Stimulated activated CD4-positive, alpha-beta T cell treated with anti-CD3 and anti-CD28 coated beads, Interleukin-1b, Interleukin-23, amount 100 ng/mL, for 24 hours (primary cell): Measurements from ENCODE around the gene FRMD3.

Experiments
- DNase-seq, 4 experiments: peaks; one replicate each; pipeline ENCODE4 v3.0.0-alpha.2; 2020; ENCODE audit warnings: low read depth in 4 of 4, low spot score in 1 of 4

Gene FRMD3

DNA sequence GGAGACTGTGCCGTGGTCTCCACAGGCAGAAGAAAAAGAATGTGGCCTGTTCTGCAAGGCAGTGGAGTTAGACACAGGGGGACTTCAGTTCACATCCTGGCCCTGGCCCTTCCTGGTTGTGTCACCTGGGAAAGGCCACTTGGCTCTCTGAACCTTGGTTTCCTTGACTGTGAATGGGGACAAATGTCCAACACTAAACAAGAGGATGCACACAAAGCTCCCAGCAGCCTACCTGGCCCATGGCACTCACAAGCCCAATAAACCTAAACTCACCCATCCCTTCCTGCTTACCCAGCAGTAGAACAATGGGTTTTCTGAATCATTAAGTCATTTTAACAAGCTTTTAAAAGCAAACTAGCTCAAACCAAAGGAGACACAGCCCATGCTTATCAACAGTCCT, 103.9 kb downstream of the FRMD3 start:
- DNase-seq, result no peak

- DNase-seq, result no peak
Observed at GRCh38 chr9:83433846-83434245, 104.4 kb downstream of the FRMD3 start.

DNA sequence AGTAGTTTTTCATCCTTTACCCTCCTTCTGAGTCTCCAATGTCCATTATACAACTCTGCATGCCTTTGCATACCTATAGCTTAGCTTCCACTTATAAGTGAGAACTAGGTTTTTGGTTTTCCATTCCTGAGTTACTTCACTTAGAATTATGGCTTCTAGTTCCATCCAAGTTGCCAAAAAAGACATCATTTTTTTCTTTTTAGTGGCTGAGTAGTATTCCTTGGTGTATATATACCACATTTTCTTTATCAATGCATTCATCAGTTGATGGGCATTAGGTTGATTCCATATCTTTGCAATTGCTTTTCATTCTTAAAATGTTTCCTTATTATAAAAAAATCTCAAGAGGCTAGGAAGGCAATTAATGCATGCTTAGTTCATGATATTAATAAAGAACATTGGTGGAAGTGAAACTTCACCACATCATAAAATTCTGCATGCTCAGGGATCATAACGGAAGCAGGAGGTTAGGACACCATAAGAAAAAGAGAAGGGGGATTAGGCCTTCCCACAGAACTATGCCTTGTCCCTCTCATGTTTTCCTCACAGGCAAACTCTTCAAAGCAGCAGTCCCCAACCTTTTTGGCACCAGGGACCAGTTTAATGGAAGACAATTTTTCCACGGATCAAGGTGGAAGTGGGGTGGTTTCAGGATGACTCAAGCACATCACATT, 105.2 kb downstream of the FRMD3 start:
- no peak for DNase-seq

GRCh38 chr9:83432104-83432627, 106.0 kb downstream of the FRMD3 start:
- no peak for DNase-seq

GRCh38 chr9:83431101-83432060, 106.8 kb downstream of the FRMD3 start:
- DNase-seq, result no peak

GRCh38 chr9:83430681-83431080, 107.5 kb downstream of the FRMD3 start:
- no peak for DNase-seq

- no peak for DNase-seq
Observed at GRCh38 chr9:83429229-83429628, 109.0 kb downstream of the FRMD3 start.

GRCh38 chr9:83425240-83425639, 113.0 kb downstream of the FRMD3 start:
- DNase-seq, result no peak

DNA sequence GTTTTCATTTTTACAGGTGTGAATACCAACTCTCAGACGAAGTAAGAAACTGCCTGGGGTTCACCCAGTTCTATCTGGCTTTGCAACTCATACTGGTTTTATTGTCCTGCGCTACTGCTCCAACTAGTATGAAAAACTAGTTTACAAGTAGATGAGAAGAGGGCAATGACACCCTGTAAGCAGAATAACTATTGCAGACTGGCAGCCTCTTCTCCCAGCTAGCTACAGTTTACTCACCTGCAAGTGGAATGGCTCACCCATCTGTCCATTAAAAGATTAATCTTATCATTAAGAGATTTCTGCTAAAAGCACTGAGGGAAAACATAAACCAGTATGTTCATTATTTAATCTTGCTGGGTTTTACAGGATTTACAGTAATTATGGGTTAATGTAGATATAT, 113.4 kb downstream of the FRMD3 start:
- DNase-seq, result no peak

- DNase-seq, result no peak
Observed at GRCh38 chr9:83423815-83424707, 114.1 kb downstream of the FRMD3 start.

DNA sequence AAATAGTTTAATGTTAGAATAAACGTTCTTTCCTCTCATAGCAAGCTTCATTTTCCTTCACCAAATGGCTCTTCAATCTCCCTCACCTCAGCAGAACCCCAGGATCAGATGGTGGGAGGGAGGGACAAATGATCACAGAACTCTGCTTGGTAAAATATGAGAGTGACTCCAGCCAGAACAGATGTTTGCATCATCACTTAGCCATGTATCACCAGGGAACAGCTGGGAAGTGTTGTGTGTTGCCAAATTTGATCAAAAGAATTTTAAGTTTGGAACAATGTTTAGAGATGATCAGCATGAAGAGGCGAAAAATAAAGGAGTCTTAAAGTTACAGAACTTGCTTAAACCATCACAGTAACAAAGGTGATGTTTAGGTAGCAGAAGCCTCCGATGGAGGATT, 115.7 kb downstream of the FRMD3 start:
- no peak for DNase-seq

- DNase-seq, result no peak
Observed at GRCh38 chr9:83420486-83420885, 117.7 kb downstream of the FRMD3 start.

GRCh38 chr9:83419961-83420360, 118.2 kb downstream of the FRMD3 start:
- no peak for DNase-seq

- no peak for DNase-seq
Observed at GRCh38 chr9:83418283-83418682, 119.9 kb downstream of the FRMD3 start.

DNA sequence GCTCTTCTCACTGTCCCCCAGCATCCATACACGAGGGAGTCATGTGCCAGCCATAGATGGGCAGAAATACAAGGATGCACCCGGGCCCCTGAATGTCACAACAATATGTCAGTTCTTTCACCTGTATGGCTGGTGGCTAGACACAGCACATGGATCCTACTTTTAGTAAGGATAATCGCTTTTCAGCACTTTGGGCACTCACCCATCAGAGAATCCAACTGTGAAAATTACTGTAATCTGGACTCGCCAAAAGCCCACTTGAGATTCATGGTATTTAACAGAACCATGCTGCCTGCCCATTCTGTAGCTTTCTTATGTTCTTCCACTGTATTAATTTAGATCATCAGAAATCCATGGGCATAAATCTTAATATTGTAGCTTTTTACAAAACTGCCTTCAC, 124.8 kb downstream of the FRMD3 start:
- DNase-seq, result no peak

- DNase-seq, result no peak
Observed at GRCh38 chr9:83410701-83411100, 127.5 kb downstream of the FRMD3 start.

GRCh38 chr9:83406921-83407320, 131.3 kb downstream of the FRMD3 start:
- DNase-seq, result no peak

DNA sequence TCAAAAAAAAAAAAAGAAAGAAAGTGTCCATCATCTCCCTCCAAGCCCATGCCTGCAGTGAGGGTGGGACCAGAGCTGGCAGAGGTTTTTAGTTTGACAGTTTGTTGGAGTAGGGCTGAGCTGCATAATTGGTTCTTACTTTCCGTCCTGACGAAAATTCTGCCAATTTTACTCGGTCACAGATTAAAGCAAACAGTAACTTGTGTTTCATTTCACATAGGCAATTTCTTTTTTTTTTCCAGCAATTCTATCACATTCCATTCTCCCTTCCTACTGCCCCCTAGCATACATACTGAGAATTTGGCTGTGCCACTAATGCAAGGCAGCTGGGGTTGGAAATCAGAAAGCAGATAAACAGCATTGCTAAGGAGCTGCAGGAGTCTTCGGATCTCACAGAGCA, 132.4 kb downstream of the FRMD3 start:
- no peak for DNase-seq

GRCh38 chr9:83403527-83404238, 134.5 kb downstream of the FRMD3 start:
- DNase-seq, result no peak

DNA sequence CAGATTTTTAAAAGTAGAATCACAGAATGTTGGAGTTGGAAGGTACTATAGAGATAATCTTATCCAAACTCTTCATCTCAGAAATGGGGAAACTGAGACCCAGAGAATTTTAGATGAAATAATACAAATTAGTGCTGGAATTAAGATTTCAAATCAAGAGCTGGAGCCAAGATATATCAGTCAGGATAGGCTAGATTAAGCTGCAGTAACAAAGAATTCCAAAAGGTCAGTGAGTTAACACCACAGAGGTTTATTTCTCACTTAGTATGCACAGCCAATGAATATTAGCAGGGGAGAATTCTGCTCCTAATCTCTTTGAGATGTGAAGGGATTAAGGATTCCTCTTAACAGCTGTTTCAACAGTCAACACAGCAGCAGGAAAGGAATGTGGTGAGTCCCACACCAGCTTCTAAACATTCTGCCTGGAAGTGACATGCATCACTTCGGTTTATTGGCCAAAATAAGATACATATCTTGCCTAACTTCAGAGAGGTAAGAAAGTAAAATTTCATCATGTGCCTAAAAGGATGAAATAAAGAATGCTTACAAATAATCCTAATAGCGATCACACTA, 136.8 kb downstream of the FRMD3 start:
- no peak for DNase-seq
